ENCODE results near the gene PLA2G4F. TPM values are rescaled to one million over a fixed set of nuclear protein-coding genes. Genes with fewer than 3 reads are reported as not detected.

Gene PLA2G4F
- total RNA-seq, 1 donor: not detected

- Histone ChIP-seq H3K4me1 (ENCODE audit: insufficient read depth, low read length) (no peaks in the 10 kb centered on the region), H4K20me1 (ENCODE audit: insufficient read depth, low read length) (no peaks in the 10 kb centered on the region), H3K36me3 (ENCODE audit: insufficient read depth, low read length) (peaks cover 74% of the 10 kb centered on the region), H3K27ac (ENCODE audit: low read depth, low read length) (no peak overlapping the region), H3K4me2 (ENCODE audit: insufficient read depth, low read length) (no peak overlapping the region), H3K27me3 (ENCODE audit: insufficient read depth, low read length) (no peaks in the 10 kb centered on the region), H2AFZ (ENCODE audit: low read length) (no peak overlapping the region), H3K4me3 (ENCODE audit: insufficient read depth, low read length) (no peak overlapping the region), H3K9me3 (ENCODE audit: low read depth, low read length) (no peaks in the 10 kb centered on the region), H3K79me2 (ENCODE audit: insufficient read depth, low read length) (no peaks in the 10 kb centered on the region)
- peak; percentile 50 for DNase-seq (ENCODE audit: insufficient read length, low spot score, missing footprints)
- TF ChIP-seq CTCF (IDR thresholded peaks at IDR 0.05; ENCODE audit: extremely low read depth, low read depth, low read length): no peak
Measured at GRCh38 chr15:42171122-42171521, 14.7 kb upstream of the PLA2G4F start.

DNA sequence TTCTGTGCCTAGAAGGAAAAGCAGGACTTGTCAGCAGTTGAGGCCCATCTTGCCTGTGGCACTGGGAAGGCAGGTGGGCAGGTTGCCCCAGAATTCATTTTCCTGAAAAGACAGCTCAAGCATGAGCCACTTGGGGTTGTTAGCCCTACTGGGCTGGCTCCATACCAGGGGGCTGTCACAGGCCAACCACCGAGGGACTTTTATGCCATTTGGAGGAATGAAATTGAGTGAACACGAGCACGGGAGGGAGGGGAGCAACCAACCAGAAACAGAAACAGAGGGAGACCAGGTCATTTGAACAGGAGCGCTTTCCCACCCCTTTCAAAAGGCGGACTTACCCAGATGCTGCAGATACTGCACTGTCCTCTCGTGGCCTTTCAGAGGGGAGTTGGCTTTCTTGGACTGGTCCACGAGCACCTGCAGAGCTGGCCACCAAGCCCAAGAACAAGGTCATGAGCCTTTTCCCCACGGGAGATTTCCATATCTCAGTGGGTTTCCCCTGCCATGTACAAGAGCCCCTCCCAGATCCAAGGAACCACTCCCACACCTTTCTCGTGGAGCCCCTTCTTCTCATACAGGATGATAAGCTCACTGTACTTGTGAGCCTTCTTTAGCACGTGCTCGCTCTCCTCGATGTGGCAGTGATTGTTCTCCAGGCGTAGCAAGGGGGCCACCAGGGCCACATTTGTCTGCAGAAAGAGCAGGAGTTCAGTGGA, 9.9 kb upstream of the PLA2G4F start:
- H3K36me3 ChIP-seq (ENCODE audit: insufficient read depth, low read length): peaks cover 92% of the 10 kb centered on the region
- TF ChIP-seq CTCF (IDR thresholded peaks at IDR 0.05; ENCODE audit: extremely low read depth, low read depth, low read length): no peak

GRCh38 chr15:42165106-42165505, 8.7 kb upstream of the PLA2G4F start:
- Histone ChIP-seq H3K36me3 (ENCODE audit: insufficient read depth, low read length) (peaks cover 92% of the 10 kb centered on the region), H2AFZ (ENCODE audit: low read length) (no peak overlapping the region), H3K4me1 (ENCODE audit: insufficient read depth, low read length) (no peaks in the 10 kb centered on the region), H3K4me2 (ENCODE audit: insufficient read depth, low read length) (no peak overlapping the region), H3K4me3 (ENCODE audit: insufficient read depth, low read length) (no peak overlapping the region), H3K79me2 (ENCODE audit: insufficient read depth, low read length) (no peaks in the 10 kb centered on the region), H3K9me3 (ENCODE audit: low read depth, low read length) (no peaks in the 10 kb centered on the region), H4K20me1 (ENCODE audit: insufficient read depth, low read length) (no peaks in the 10 kb centered on the region), H3K27me3 (ENCODE audit: insufficient read depth, low read length) (no peaks in the 10 kb centered on the region), H3K27ac (ENCODE audit: low read depth, low read length) (peak overlapping the region; percentile 19)
- DNase-seq (ENCODE audit: insufficient read length, low spot score, missing footprints): no peak
- no peak for TF ChIP-seq CTCF (IDR thresholded peaks at IDR 0.05; ENCODE audit: extremely low read depth, low read depth, low read length)

More for the DNA sequence above, 9.9 kb upstream of the PLA2G4F start:
- Histone ChIP-seq H4K20me1 (ENCODE audit: insufficient read depth, low read length) (no peaks in the 10 kb centered on the region), H3K9me3 (ENCODE audit: low read depth, low read length) (no peaks in the 10 kb centered on the region), H3K79me2 (ENCODE audit: insufficient read depth, low read length) (no peaks in the 10 kb centered on the region), H3K4me3 (ENCODE audit: insufficient read depth, low read length) (no peak overlapping the region), H3K4me2 (ENCODE audit: insufficient read depth, low read length) (no peak overlapping the region), H3K27ac (ENCODE audit: low read depth, low read length) (no peak overlapping the region), H3K27me3 (ENCODE audit: insufficient read depth, low read length) (no peaks in the 10 kb centered on the region), H2AFZ (ENCODE audit: low read length) (no peak overlapping the region), H3K4me1 (ENCODE audit: insufficient read depth, low read length) (no peaks in the 10 kb centered on the region)
- no peak for DNase-seq (ENCODE audit: insufficient read length, low spot score, missing footprints)

GRCh38 chr15:42163947-42164550, 7.6 kb upstream of the PLA2G4F start:
- Histone ChIP-seq H4K20me1 (ENCODE audit: insufficient read depth, low read length) (no peaks in the 10 kb centered on the region), H3K4me1 (ENCODE audit: insufficient read depth, low read length) (no peaks in the 10 kb centered on the region), H3K27ac (ENCODE audit: low read depth, low read length) (no peak overlapping the region), H3K9me3 (ENCODE audit: low read depth, low read length) (no peaks in the 10 kb centered on the region), H3K36me3 (ENCODE audit: insufficient read depth, low read length) (peaks cover 92% of the 10 kb centered on the region), H2AFZ (ENCODE audit: low read length) (no peak overlapping the region), H3K4me3 (ENCODE audit: insufficient read depth, low read length) (no peak overlapping the region), H3K27me3 (ENCODE audit: insufficient read depth, low read length) (no peaks in the 10 kb centered on the region), H3K4me2 (ENCODE audit: insufficient read depth, low read length) (no peak overlapping the region), H3K79me2 (ENCODE audit: insufficient read depth, low read length) (no peaks in the 10 kb centered on the region)
- DNase-seq (ENCODE audit: insufficient read length, low spot score, missing footprints): no peak
- TF ChIP-seq CTCF (IDR thresholded peaks at IDR 0.05; ENCODE audit: extremely low read depth, low read depth, low read length): no peak
